CD1c-positive myeloid dendritic cell (primary cell): ENCODE results near the gene HEPN1.

Experiments
- DNase-seq: peaks from one replicate; pipeline ENCODE4 v3.0.0-alpha.2; 2016; ENCODE audit errors: extremely low spot score

The HEPN1 gene

DNA sequence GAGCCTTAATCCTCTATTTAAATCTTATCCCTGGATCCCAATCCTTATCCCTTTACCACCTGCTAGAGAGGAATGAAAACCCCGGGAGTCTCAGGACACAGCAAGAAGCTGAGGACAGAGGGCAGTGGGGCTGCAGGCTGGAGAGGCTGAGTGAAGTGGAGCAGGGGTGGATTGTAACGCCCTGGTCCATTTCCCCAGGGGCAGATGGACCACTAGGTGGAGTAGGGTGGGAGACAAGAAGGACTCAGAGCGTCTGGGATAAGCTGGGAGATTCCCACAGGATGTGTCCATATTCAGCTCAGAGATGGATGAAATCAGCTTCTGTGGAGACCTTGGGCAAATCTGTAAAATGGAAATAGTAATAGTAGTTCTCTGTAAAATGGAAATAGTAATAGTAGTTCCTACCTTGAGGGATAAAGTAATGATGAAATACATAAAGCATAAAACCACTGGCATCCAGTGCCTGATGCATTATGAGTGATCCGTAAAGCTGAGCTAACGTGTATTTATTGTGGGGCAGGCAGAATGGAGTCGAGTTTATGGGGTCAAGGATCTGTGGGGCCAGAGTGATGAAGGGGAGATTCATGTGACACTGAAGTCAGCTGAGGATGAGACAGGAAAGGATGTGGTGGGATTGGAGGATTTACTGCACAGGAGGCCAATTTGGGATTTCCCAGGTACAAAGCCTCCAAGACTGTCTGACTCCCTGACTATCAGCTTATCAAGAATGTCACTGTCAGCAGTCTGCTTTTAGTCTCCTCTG, 19.5 kb upstream of the HEPN1 start:
- DNase-seq, result no peak

DNA sequence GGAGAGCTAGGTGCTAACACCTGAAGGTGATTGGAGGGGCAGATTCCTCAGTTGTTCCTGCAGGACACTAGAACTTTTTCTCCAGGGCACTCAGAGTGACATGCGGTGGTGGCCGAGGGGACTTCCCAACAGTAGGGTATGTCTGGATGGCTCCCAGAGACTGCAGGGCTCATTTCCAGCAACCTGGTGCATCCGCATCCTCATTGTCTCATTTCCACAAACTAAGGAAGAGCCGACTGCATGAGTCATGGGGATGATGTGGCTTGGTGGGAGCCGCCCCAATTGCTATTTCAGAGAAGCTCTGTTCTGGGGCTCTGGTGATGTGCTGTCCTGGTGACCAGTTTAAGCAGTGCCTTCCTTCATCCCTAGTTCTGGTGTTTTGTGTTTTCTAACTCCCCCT, 18.6 kb upstream of the HEPN1 start:
- DNase-seq, result no peak

DNA sequence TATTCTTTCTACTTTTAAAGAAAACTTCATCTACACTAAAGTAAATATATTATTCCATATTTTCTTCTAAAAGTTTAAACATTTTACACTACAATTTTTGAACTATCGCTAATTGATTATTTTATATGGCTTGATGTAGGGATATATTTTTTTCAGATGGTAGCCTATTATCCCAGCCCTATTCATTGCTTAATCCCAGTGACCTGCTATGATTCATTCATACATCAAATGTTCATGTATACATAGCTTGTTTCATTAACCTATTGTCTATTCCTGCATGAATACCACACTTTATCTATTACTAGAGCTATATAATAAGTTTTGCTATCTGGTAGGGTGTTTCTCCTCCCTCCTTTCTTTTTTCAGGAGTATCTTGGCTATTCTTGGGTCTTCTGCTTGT, 16.4 kb upstream of the HEPN1 start:
- no peak for DNase-seq

DNA sequence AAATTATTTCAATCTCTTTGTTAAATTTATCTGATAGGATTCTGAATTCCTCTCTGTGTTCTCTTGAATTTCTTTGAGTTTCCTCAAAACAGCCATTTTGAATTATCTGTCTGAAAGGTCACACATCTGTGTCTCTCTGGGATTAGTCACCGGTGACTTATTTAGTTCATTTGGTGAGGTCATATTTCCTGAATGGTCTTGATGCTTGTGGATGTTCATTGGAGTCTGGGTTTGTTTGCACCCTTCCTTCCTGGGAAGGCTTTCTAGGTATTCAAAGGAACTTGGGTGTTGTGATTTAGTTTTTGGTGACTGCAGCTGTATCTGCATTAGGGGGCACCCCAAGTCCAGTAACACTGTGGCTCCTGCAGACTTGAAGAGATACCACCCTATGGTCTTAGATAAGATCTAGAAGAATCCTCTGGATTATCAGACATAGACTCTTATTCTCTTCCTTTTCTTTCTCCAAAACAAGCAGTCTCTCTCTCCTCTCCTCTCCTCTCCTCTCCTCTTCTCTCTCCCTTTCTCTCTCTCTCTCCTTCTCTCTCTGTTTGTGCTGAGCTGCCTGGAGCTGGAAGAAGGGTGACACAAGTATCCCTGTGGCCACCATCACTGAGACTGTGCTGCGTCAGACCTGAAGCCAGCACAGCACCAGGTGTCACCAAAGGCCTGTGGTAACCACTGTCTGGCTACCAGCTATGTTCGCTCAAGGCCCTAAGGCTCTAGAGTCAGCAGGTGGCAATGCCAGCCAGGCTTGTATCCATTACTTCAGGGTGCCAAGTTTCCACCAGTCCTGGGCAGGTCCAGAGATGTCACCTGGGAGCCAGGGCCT, 3.3 kb upstream of the HEPN1 start:
- peak; percentile 42 for DNase-seq

DNA sequence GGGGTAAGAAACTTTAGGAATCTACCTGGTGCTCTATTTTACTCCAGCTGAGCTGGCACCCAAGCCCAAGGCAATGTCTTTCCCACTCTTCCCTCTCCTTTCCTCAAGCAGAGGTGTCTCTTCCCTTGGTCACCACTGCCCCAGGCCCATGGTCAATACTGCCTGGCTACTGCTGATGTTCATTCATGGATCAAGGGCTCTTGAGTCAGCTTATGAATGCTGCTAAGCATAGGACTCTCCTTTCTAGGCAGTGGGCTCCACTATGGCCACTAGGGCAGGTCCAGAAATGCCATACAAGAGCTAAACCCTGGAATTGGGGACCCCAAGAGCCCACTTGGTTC, 2.7 kb upstream of the HEPN1 start:
- DNase-seq, result no peak

DNA sequence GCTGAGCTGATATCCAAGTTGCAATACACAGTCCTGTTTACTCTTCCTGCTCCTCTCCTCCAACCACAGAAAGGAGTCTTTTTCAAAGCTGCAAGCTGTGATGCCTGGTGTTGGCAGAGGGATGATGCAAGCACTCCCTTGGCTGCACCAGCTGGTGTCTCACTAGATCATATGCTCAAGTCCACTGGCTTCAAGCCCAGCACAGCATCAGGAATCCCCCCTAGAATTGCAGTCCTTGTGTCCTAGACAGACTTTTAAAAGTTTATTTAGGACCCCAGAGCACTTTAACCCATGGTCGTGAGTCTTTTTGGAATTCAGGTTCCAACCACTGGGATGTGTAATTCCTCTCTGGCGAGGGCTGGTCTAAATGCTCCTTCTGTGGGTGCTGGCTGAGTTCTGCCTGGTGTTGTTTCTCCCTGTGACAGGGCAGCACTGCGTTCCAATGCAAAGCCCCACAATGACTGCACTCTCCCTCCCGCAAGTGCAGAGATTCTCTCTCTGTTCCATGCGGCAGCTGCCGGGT, 1.9 kb upstream of the HEPN1 start:
- DNase-seq, result no peak

DNA sequence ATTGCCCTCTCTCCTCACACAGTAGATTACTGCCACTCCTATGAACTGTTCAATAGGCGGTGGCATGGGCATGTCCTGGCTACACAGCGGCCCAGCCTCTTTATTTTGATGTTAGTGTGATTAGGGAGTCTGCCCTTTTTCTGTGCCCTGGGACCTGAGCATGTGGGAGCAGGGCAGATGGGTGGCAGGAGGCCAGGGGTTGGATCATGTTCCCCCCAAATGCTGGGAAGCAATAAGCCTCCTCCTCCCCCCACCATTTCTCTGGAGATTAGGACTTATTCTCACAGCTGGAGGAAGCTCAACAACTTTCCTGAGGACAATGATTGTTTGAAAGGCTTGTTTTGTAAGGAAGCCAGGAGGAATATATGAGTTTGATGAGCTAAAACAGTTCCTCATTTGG, 848 bp downstream of the HEPN1 start:
- no peak for DNase-seq

DNA sequence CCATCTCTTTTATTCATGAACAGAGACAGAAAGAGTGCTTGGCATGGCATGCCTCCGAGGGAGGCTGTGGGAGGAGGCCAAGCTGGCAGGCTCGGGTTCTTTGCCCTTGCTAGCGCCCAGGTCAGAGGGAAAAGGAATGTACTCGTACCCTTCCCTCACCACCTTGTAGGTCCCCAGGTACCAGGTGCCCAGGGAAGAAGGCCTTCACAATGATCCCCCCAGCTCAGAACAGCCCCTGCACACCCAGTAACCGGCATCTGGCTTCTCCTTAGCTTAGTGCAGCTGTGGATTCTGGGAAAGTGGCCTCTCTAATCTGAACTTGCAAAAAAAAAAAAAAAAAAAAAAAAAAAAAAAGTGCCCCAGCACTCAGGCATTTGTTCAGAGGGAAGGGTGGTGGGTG, 1.3 kb downstream of the HEPN1 start:
- DNase-seq, result no peak

DNA sequence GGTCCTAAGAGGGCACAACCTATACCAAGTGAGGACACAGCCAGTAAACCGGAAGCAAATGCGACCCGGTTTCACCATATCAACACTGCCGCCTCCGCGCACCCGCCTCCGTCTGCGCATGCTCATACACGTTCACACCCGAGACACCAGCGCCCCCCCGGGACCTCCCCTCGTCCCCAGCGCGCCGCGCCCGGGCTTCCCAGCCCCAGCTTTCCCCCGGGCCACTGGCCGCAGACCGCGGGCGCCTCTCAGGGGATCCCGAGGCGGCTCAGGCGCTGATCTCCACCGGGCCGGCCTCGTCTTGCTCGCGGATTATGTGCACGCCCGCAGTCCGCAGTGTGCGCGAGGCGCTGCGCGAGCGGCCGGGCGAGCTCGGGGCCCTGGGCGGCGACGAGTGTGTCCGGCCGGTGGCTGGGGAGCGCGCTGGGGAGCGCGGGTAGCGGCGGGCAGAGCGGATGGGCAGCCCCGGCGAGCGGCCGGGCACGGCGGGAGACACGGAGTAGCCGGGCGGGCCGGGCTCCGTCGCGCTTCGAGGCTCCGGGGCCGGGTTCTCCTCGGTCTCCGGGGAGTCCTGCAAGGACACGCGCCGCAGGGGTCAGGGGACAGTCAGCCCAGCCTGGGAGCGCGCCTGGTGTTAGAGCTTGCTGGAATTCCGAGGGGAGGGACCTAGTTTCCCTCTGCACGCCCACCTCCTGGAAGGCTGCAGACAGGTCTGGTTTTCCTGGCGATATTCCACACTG, 2.0 kb downstream of the HEPN1 start:
- DNase-seq, result peak; percentile 75

DNA sequence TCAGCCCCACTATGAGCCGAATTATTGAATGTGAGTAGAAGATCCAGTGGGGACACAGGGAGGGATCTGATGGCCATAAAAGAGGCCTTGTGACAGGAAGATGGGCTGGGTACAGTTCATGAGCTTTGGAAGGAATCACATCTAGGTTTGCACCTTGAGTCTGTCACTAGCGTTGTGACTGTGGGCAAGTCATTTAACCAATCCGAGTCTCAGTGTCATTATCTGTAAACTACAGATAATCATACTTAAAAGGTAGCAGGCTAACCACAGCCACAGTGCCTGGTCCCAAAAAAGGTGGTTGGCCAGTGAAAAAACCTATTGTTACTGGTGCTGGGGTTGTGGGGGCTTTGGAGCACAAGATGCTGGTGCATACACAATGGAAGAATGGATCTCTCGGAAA, 3.8 kb downstream of the HEPN1 start:
- DNase-seq, result no peak

DNA sequence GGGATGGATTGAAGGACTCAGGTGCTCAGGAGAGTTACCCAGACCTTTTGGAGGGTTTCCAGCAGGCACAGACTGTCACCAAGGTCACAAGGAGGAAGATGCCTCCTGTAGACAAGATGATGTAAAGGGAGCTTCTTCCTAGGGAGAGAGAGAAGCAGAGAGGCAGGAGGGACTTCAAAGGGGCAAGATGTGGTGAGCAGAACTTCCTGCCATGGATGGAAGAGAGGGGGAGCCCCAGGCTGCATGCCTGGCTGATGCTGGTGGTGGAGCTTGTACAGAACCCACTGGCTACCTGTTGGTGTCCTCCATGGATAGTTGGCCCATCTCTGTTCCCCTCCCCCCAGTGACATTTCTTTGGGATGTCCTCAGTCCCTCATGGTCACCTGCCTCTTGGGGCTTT, 4.2 kb downstream of the HEPN1 start:
- DNase-seq, result no peak

DNA sequence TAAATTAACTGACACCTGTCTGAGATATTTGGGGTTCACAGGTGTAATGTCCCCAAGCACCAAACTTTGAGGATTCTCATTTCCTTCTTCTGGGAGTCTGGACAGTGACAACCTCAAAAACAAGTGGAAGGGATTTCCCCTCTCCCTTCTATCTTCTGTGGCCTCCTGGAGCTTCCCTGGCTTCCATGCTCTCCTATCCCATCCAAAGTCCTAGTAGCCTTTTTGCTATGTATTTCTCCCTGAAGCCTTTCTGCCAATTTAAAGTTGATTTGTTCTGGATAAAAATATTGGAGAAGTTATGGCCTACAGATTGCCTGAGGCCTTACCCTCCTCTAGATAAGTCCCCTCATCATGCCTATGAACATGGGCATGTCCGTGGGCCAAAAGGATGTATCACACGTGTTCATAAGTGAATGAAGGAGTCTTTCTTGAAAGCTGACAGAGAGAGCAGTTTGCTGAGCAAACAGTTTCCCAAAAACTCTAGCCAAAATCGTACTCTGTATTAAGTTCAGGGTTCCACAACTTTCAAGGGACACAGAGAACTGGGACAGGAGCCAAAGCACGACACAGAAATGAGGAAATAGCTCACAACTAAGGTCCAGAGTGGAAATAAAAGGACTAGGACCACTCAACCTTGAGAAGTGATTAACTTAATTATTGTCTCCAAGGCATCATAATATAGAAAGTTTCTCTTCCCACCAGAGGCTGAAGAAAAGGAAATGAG, 10.1 kb downstream of the HEPN1 start:
- no peak for DNase-seq

DNA sequence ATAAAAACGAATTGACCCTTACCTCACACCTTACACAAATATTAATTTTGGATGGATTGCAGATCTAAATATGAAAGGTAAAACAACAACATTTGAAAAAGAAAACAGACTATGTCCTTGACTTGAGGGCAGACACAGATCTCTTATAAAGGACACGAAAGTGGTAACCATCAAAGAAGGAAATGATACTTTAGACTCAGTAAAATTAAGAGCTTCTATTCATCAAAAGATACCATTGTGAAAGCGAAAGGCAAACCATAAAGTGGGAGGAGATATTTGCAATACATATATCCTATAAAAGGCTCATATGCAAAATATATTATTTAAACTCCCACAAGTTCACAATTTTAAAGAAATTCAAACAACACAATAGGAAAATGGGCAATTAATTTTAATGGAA, 11.7 kb downstream of the HEPN1 start:
- DNase-seq, result no peak

DNA sequence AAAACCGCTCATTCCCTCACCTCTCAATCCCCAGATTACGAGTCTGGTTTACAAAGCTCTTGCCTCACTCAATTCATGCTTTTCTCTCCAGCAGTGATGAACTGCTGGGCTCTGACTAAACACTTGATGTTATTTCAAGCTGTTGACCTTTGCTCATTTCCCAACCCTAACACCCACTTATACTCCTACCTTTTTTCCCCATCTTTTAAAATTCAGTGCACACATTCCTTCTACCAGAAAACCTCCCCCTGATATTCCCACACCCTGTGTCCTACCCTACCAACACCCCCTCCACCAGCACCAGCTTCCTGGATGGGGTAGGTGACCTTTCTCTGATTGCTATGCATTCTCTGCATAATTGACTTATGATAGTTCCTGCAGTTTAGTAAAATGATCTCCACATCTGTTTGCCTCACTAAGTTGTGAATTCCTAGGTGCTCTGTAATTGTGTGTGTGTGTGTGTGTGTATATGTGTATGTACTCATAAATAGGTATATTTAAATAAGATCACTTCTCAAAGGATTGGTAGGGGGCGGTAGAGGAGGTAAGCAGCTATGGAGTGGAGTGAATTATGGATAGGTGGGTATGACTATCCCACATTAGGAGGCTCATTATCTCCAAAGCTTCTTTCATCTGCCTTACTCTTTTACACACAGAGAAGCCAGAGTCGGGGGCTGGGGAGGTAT, 16.0 kb downstream of the HEPN1 start:
- no peak for DNase-seq

DNA sequence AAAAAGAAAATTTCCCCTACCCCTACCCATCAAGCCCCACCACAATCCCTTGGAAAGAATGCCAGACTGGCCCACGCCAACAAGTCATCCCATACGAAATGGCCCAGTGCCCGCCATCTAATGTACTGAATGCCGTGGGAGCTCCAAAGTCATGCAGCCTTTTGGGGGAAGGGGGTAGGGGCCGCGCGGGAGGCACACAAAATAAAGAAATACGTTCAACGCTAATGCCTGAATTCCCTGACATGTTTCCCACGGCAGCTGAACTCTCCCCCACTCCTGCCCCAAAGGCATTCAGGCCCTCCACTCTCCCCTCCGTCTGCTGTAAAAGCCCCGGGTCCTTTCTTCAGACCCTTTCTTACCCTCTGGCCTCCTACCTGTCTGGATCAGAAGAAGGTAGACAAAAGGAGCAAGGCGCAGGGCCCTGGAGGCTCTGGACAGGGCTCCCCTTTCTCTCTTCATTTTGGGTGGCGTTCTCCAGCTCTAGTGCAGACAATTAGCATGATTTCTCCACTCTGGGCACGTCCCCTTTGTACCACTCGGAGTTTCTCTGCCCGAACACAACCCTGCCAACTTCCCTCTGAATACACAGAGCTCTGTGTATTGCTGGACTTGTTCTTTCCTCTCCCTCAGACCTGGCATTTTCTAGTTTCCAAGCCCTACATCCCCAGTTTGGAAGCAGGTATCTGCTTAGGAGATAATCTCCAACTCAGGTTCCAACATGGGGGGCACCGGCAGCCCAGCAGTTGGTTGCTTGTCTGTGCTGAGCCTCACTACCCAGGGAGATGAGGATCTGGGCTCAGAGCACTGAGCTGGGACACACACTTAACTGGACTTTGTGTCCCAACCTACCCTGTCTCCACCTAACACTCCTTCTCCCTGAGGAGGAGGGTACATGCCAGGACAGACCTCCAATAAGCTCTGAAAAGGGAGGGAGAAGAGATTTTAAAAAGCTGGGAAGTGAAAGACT, 16.8 kb downstream of the HEPN1 start, which contains the start of gene HEPACAM:
HEPACAM (minus strand) TSS at position 500 of the 967 bp plus-strand sequence; CDS start at position 459, 41 bp downstream.
- DNase-seq, result no peak

DNA sequence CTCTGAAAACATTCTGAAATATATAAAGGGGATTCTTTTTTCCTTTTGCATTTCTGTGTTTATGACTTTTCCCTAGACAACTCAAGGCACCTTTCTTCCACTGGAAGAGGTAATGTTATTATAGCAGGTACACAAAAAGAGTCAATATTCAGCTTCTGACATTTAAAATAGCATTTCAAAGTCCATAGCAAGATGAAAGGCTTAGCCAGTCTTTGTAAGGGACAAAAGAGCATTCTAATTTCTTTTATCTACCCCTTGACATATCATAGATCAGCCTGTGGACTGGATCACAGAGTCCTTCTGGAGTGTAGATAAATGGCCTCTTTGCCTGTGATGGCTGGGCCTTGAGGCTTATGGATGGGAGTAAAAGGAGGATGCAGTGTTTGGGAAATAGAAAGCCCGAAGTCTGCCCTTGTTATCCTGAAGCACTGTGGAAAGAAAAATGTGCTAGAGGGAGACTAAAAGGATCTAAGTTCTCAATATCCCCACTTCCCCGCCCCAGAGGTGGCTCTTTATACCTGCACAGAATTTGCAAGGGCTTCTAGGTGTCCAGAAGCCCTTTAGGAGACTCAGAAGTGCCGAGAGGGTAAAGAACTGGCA, 18.4 kb downstream of the HEPN1 start:
- DNase-seq, result no peak

DNA sequence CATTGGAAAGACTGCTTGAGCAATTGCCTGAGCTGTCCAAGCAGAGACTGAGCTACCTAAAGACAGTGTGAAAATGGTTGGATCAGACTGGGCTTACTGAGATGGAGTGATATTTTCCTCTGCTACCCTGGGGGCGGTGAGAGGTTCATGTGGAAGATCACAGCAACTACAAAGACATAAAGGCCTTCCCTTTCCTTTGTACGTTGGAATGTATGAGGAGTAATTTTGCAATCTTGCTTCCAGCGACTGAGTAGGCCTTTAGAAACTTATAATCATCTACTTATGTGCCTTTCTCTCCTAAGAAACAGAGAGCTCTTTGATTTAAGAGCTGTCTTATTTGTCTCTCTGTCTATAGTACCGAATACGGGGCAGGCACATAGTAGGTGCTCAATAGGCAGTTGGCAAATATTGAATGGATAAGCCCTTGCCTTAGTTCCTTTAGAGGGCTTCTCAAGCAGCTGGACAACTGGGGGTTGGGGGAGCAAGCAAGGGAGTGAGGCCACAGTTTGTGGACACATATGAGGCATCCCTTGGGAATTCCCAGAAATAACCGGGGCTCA, 19.2 kb downstream of the HEPN1 start:
- no peak for DNase-seq

DNA sequence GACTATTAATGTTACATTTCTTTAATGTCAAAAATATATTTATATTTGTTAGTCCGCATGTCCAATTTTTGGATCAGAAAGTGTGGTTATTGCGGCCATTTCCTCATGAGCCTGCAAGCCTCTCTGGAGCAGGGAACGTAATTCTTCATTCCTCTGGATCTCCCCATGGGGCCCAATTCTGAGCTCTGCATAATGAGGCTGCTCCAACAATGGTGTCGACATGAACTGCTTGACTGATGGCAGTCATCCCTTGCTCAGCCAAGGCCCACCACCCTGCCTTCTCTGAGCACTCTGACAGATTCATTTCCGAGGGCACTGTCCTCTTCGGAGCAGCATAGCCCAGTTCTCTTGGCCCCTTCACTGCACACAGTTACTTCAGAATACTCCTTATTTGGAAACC, 19.9 kb downstream of the HEPN1 start:
- DNase-seq, result no peak

DNA sequence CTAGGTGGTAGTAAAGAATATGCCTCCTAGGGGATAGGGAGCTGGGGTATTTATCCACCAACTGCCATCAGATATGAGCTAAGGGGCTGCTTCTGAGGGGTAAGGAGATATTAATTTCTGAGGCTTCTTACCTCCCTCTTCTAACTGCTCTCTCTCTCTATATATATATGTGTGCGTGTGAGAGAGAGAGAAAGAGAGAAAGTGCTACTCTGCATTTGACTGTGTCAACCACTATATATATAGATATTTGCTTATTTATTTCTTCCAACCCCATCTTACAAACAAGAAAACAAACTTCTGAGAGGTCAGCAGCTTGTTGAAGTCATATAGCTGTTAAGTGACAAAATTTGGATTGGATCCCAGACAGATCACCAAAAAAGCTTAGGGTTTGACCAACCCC, 22.7 kb downstream of the HEPN1 start:
- no peak for DNase-seq
